ENCODE results near the gene NBAS.

Gene NBAS

GRCh38 chr2:15599994-15600393 lies 38.9 kb upstream of the NBAS start:
- DNase-seq (ENCODE audit: low read depth) = no peak
- in situ Hi-C loops (cut with HindIII; ENCODE audit: low sequenced_read_pairs) = no loop called here
- TF ChIP-seq CTCF (IDR thresholded peaks at IDR 0.05; ENCODE audit: low read depth, low read length, missing control alignments) = no peak
- no peak overlapping the region for H3K4me3 ChIP-seq (ENCODE audit: low read depth, low read length)

DNA sequence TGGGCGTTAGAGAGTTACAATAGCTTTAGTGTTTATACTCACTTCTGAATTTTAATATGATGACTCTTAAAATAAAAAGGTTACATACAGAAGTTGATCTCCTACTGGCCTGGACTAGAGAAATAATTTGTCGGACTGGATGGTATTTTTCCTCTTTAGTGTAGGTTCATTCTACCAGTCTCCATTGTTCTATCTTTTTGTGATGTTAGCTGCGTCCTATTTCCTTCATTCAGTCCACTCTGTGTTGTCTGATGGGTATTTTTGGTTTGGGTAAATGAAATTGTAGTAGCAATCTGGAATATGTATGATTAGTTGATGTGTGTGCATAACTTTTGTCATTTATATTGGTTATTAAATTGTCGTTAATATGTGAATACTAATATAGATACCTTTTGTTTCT lies 35.8 kb upstream of the NBAS start:
- no peak for TF ChIP-seq CTCF (IDR thresholded peaks at IDR 0.05; ENCODE audit: low read depth, low read length, missing control alignments)
- in situ Hi-C loops (cut with HindIII; ENCODE audit: low sequenced_read_pairs) = no loop called here
- DNase-seq (ENCODE audit: low read depth) = no peak
- H3K4me3 ChIP-seq (ENCODE audit: low read depth, low read length) = no peak overlapping the region

DNA sequence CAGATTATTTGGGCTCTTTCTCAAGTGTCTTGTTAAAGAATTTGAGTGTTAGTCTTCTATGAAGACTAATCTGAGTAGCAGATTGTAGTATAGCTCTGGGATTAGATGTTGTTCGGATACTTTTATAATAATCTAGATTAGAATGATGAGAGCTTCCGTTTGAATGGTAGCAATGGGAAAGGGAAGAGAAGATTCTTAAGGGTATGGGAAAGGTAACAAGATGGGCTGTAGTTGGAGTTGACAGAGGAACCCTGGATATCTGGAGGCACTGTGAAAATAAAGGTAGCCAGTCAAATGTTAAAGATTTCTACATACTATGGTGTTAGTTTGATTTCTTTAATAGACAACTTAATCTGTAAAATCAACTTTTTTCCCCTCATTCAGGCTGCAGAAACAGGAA lies 35.2 kb upstream of the NBAS start:
- no peak for TF ChIP-seq CTCF (IDR thresholded peaks at IDR 0.05; ENCODE audit: low read depth, low read length, missing control alignments)
- in situ Hi-C loops (cut with HindIII; ENCODE audit: low sequenced_read_pairs) = no loop called here
- no peak for DNase-seq (ENCODE audit: low read depth)
- no peak overlapping the region for H3K4me3 ChIP-seq (ENCODE audit: low read depth, low read length)

GRCh38 chr2:15595936-15596335 lies 34.8 kb upstream of the NBAS start:
- H3K4me3 ChIP-seq (ENCODE audit: low read depth, low read length) = no peak overlapping the region
- no peak for TF ChIP-seq CTCF (IDR thresholded peaks at IDR 0.05; ENCODE audit: low read depth, low read length, missing control alignments)
- no peak for DNase-seq (ENCODE audit: low read depth)
- in situ Hi-C loops (cut with HindIII; ENCODE audit: low sequenced_read_pairs) = no loop called here

DNA sequence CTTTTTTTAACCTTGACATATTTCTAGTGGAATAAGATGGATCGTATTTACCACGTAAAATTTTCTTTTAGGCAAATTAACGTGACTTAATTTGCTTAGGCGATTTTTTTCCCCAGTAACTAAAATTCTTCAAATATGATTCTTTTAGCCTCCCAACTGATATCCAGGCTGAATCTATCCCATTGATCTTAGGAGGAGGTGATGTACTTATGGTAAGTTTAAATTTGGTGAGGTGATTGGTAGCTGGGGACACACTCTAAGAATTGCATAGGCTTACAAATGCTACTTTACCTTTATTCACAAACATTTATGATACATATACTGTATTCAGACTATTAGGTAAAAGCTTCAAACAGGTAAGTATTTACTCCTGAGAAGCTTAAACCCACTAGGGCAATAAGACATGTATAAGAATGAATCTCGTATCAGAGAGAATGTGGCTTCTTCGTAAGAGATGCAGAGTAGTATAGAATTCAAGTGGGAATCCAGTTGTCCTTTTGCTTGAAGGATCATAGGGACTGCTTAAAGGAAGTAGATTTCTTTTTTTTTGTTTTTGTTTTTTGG lies 34.3 kb upstream of the NBAS start:
- in situ Hi-C loops (cut with HindIII; ENCODE audit: low sequenced_read_pairs) = no loop called here
- no peak for TF ChIP-seq CTCF (IDR thresholded peaks at IDR 0.05; ENCODE audit: low read depth, low read length, missing control alignments)
- no peak overlapping the region for H3K4me3 ChIP-seq (ENCODE audit: low read depth, low read length)
- DNase-seq (ENCODE audit: low read depth) = no peak

DNA sequence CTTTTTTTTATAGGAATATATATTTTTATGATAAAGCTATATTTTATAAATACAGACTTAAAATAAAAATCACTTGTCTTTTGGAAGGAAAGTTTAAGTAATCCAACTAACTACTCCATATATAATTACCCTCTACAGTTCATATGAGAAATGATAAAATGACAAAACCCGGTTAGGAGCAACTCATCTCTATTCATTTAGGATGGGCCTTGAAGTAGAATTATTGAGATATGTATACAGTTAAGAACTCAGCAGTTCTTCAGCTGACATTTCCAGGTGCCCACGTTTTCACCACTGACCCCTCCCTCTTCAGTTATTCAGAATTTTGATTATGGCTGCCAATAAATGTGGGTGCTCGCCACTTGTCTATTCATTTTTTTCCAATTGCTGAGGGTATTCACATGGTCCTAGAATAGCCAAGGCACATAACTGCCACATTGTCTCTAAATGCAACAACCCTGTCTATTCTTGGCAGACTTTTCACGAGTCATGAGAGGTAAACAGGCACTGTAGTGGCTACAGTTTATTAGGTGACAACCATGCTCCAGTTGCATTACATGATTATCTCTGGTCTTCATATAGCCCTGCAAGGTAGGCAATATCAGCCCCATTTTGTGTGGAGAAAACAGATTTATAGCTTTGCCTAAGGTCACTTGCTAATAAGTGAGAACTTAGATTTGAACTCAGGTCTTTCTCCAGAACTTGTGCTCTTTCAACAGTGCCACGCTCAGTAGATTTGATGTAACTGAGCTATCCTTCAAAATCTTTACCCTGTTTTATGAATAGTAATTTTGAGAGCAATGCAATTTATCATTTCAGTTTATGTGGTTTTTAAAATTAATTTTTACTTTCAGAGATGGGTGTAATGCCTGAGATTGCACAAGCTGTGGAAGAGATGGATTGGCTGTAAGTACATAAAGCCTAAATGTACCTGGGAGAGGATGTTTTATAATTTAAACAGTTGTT lies 33.4 kb upstream of the NBAS start:
- no peak overlapping the region for H3K4me3 ChIP-seq (ENCODE audit: low read depth, low read length)
- no peak for DNase-seq (ENCODE audit: low read depth)
- TF ChIP-seq CTCF (IDR thresholded peaks at IDR 0.05; ENCODE audit: low read depth, low read length, missing control alignments) = no peak
- in situ Hi-C loops (cut with HindIII; ENCODE audit: low sequenced_read_pairs) = no loop called here
